Fibroblast of lung (primary cell): ENCODE results near the gene APOL2.

Source experiments
- EZH2 ChIP-seq: IDR thresholded peaks from 2 replicates; pipeline ENCODE4 v1.5.1; 2012; ENCODE audit warnings: low read length, control low read depth, mild to moderate bottlenecking; ENCODE audit errors: missing control alignments
- TF ChIP-seq, protein P1 (sequence below), 2 donors: IDR thresholded peaks in 1 of 2; conservative IDR thresholded peaks in 1 of 2; 1 replicate in 1 of 2; 2 replicates in 1 of 2; pipeline ENCODE4 v1.5.1; 2011 to 2012; ENCODE audit warnings: low read length in 2 of 2, control low read depth in 1 of 2, inconsistent platforms in 1 of 2, low read depth in 1 of 2, mild to moderate bottlenecking in 1 of 2

DNA sequence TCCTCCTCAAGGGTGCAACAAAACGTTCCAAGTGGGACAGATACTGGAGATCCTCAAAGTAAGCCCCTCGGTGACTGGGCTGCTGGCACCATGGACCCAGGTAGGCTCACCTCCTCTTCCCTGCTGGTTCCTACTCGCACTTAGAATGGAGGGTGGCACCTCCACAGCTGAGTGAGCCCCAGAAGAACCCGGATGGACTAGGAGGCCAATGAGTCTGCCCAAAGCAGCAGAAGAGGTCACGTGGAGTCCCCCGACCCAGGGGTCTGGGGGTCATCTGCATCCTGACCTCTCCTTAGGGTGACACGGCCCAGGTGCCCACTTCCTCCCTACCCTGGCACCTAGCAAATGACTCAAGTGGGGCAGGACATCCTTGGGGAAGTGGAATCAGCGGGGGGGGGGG, 18.0 kb upstream of the APOL2 start:
- TF ChIP-seq, protein P1, sequence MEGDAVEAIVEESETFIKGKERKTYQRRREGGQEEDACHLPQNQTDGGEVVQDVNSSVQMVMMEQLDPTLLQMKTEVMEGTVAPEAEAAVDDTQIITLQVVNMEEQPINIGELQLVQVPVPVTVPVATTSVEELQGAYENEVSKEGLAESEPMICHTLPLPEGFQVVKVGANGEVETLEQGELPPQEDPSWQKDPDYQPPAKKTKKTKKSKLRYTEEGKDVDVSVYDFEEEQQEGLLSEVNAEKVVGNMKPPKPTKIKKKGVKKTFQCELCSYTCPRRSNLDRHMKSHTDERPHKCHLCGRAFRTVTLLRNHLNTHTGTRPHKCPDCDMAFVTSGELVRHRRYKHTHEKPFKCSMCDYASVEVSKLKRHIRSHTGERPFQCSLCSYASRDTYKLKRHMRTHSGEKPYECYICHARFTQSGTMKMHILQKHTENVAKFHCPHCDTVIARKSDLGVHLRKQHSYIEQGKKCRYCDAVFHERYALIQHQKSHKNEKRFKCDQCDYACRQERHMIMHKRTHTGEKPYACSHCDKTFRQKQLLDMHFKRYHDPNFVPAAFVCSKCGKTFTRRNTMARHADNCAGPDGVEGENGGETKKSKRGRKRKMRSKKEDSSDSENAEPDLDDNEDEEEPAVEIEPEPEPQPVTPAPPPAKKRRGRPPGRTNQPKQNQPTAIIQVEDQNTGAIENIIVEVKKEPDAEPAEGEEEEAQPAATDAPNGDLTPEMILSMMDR (conservative IDR thresholded peaks at IDR 0.05 in 1 of 2, IDR thresholded peaks at IDR 0.05 in 1 of 2; ENCODE audit: low read depth in 1 of 2, low read length in 2 of 2) = no peak
- TF ChIP-seq EZH2 = no peak
